Transverse colon (tissue), 4 donors: Measurements from ENCODE around the gene DAZAP1. TPM values are rescaled to one million over a fixed set of nuclear protein-coding genes. Genes with fewer than 3 reads are reported as not detected.
A peak's percentile ranks its signal among the peaks of the same experiment; 100 is the strongest.

Experiments
- DNase-seq: peaks from one replicate; pipeline ENCODE4 v3.0.0-alpha.2; 2019
- H3K27ac ChIP-seq, 4 donors: fragments of 200-600 bp; sonication (generic); 2 replicates each; pipeline ENCODE4 v1.5.1; 2016 to 2018; ENCODE audit warnings: inconsistent platforms in 4 of 4
- H3K27me3 ChIP-seq: fragments of 200-600 bp; sonication (generic); 2 replicates; pipeline ENCODE4 v1.5.1; 2017; ENCODE audit warnings: inconsistent platforms
- H3K36me3 ChIP-seq, 4 donors: fragments of 200-600 bp; sonication (generic); 2 replicates each; pipeline ENCODE4 v1.5.1; 2017 to 2019; ENCODE audit warnings: inconsistent platforms in 4 of 4
- H3K4me1 ChIP-seq, 4 donors: fragments of 200-600 bp; sonication (generic); 2 replicates each; pipeline ENCODE4 v1.5.1; 2017 to 2020; ENCODE audit warnings: inconsistent platforms in 4 of 4
- H3K4me3 ChIP-seq, 4 donors: fragments of 200-600 bp; sonication (generic); 1 replicate in 1 of 4; 2 replicates in 3 of 4; pipeline versions ENCODE4 v1.5.1 to v1.6.1; 2017 to 2019; ENCODE audit warnings: inconsistent platforms in 4 of 4
- H3K9me3 ChIP-seq, 2 donors: fragments of 200-600 bp; sonication (generic); 2 replicates each; pipeline ENCODE4 v1.5.1; 2017 to 2019; ENCODE audit warnings: inconsistent platforms in 2 of 2
- CTCF ChIP-seq, 5 experiments: fragments of 200-600 bp in 3 of 5; fragments of 450-650 bp in 2 of 5; sonication (generic) in 3 of 5; IDR thresholded peaks; 1 replicate in 2 of 5; 2 replicates in 3 of 5; pipeline ENCODE4 v1.5.1; 2016 to 2017; ENCODE audit warnings: antibody characterized with exemption in 5 of 5, inconsistent platforms in 3 of 5, mild to moderate bottlenecking in 2 of 5, moderate library complexity in 1 of 5
- EP300 ChIP-seq: sonication (generic); formaldehyde crosslinking; IDR thresholded peaks from one replicate; pipeline ENCODE4 v1.6.1; 2017; ENCODE audit warnings: antibody characterized with exemption, low read depth
- POLR2A ChIP-seq: fragments of 450-650 bp; IDR thresholded peaks from one replicate; pipeline ENCODE4 v1.6.1; 2016; ENCODE audit warnings: antibody characterized with exemption, mild to moderate bottlenecking, moderate library complexity
- POLR2AphosphoS5 ChIP-seq, 3 donors: sonication (generic); formaldehyde crosslinking; IDR thresholded peaks; one replicate each; pipeline ENCODE4 v1.6.1; 2016; ENCODE audit warnings: antibody characterized with exemption in 3 of 3
- WGBS, 2 donors: methylation state at CpG; one replicate each; pipeline ENCODE4 v1.1.5; 2018; ENCODE audit warnings: low coverage in 1 of 2; 5-methylcytosine and 5-hydroxymethylcytosine counted together
- in situ Hi-C, 4 donors: fragments of 200-750 bp; cut with MboI; loops; one replicate each; pipeline versions ENCODE4 v1.15.0 to v1.15.1; 2017; ENCODE audit warnings: low sequenced_read_pairs in 3 of 4, low pct_ligation_motif_present in 1 of 4, low pct_unique_long_range_greater_than_20kb in 1 of 4
- intact Hi-C: fragments of 100-400 bp; cut with DNase I; formaldehyde crosslinking; loops from one replicate; pipeline ENCODE4 v1.15.1; 2023; ENCODE audit warnings: low total_unique reads
- total RNA-seq, 4 donors: library from RNA; depleted of rRNA; stranded (reverse); fragments of >200 nt; gene quantifications; one replicate each; pipeline ENCODE4 v1.1.0, GENCODE V29; 2016

The DAZAP1 gene
- total RNA-seq, 4 donors from 2014 or later: 36.3 to 77.2 (median 41.6) TPM

DNA sequence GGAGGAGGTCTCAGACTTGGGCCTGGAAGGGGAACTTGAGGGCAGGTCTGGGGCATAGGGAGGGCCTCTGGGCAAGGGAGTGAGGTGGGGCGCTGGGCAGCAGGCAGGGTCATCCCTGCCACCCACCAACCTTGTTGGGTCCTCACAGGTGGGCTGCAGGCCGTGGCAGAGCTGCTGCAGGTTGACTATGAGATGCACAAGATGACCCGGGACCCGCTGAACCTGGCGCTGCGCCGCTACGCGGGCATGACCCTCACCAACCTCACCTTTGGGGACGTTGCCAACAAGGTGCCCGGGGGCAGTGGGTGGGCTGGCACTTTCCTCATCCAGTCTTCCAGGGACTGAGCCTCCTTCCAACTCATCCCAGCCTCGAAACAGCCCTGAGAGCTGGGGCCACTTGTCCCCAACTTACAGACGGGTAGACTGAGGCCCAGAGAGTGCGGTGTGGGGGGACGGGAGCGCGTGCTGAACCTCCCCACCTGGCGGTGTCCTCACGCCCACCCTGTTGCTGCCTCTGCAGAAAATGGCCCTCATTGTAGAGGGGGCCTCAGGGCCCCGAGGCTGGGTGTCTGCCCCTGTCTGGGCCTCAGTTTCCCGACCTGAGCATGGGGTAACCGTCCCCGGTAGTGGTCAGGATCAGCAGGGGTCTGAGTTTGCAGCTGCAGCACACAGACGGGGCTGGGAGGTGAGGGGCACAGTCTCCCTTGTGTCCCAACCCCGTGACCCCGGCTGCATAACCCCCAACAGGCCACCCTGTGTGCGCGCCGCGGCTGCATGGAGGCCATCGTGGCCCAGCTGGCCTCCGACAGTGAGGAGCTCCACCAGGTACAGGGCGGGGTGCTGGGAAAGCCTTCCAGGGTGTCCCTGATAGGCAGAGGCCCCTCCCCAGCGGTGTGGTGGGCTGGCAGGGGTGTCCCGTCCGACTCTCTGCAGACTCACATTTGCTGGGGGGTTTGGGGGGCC, 52.9 kb downstream of the DAZAP1 start:
- 90% methylated on average over 33 of the region's 36 CpGs; no CpG with 5 or more reads in 1 of the 2 donors for WGBS, 2 donors

GRCh38 chr19:1461862-1462261, 54.5 kb downstream of the DAZAP1 start:
- TF ChIP-seq POLR2A (no peak), EP300 (no peak), CTCF (IDR thresholded peaks at IDR 0.05) (no peak), POLR2AphosphoS5 (IDR thresholded peaks at IDR 0.05) (no peak)
- intact Hi-C loops: no loop called here

More for the DNA sequence above, 52.9 kb downstream of the DAZAP1 start:
- in situ Hi-C loops: no loop called here
- Histone ChIP-seq H3K4me1 (peaks cover 1 to 17% (median 13%) of the 10 kb centered on the region in 4 donors), H3K36me3 (no peaks in the 10 kb centered on the region), H3K27ac (no peak overlapping the region), H3K9me3 (no peaks in the 10 kb centered on the region), H3K27me3 (peaks cover 56% of the 10 kb centered on the region), H3K4me3 (no peak overlapping the region)
- intact Hi-C loops: no loop called here
- no peak for DNase-seq
- TF ChIP-seq POLR2AphosphoS5 (IDR thresholded peaks at IDR 0.05): no peak

GRCh38 chr19:1465191-1466016, 58.0 kb downstream of the DAZAP1 start:
- intact Hi-C loops (no loop called here), in situ Hi-C loops (no loop called here)
- H3K4me3 ChIP-seq: peak overlapping the region in 1 of 4 donors; percentile 11
- H3K4me1 ChIP-seq: peaks cover 23 to 46% (median 38%) of the 10 kb centered on the region in 4 donors
- no peaks in the 10 kb centered on the region for H3K36me3 ChIP-seq
- DNase-seq: peak; percentile 45
- peaks cover 59% of the 10 kb centered on the region for H3K27me3 ChIP-seq
- no peak for TF ChIP-seq EP300
- TF ChIP-seq POLR2AphosphoS5 (IDR thresholded peaks at IDR 0.05): no peak
- TF ChIP-seq CTCF (IDR thresholded peaks at IDR 0.05): peak; percentile 38 to 77 (median 54)
- WGBS, 2 donors: 55% methylated on average over 43 of the region's 83 CpGs; no CpG with 5 or more reads in 1 of the 2 donors
- H3K27ac ChIP-seq: no peak overlapping the region
- no peaks in the 10 kb centered on the region for H3K9me3 ChIP-seq

More at GRCh38 chr19:1461862-1462261, 54.5 kb downstream of the DAZAP1 start:
- no peak for DNase-seq
- peaks cover 0 to 22% (median 10%) of the 10 kb centered on the region in 4 donors for H3K4me1 ChIP-seq
- H3K36me3 ChIP-seq: no peaks in the 10 kb centered on the region
- H3K27ac ChIP-seq: no peak overlapping the region
- WGBS, 2 donors: 90 to 96% methylated on average over 5 to 23 of the region's 24 CpGs
- no peak overlapping the region for H3K4me3 ChIP-seq
- no peaks in the 10 kb centered on the region for H3K9me3 ChIP-seq
- in situ Hi-C loops: no loop called here
- peaks cover 55% of the 10 kb centered on the region for H3K27me3 ChIP-seq

GRCh38 chr19:1466018-1466460, 58.7 kb downstream of the DAZAP1 start:
- TF ChIP-seq POLR2A: no peak
- peak in 1 of 5 experiments; percentile 4 for TF ChIP-seq CTCF (IDR thresholded peaks at IDR 0.05)
- WGBS, 2 donors: 55% methylated on average over 32 of the region's 41 CpGs; no CpG with 5 or more reads in 1 of the 2 donors
- H3K4me3 ChIP-seq: peak overlapping the region in 1 of 4 donors; percentile 11
- in situ Hi-C loops (no loop called here), intact Hi-C loops (no loop called here)
- no peaks in the 10 kb centered on the region for H3K36me3 ChIP-seq
- peaks cover 66% of the 10 kb centered on the region for H3K27me3 ChIP-seq
- no peak overlapping the region for H3K27ac ChIP-seq
- H3K4me1 ChIP-seq: peaks cover 28 to 52% (median 45%) of the 10 kb centered on the region in 4 donors
- no peak for DNase-seq
- no peaks in the 10 kb centered on the region for H3K9me3 ChIP-seq
